K562 (cell line): ENCODE data around the gene REP15. TPM values are rescaled to one million over a fixed set of nuclear protein-coding genes. Genes with fewer than 3 reads are reported as not detected.

ENCODE experiments used
- E2F3 ChIP-seq: fragments of 250-450 bp; sonication (Bioruptor Pico); IDR thresholded peaks from 2 replicates; pipeline ENCODE4 v1.4.0; 2020; ENCODE audit warnings: mild to moderate bottlenecking
- POU5F1 ChIP-seq: fragments of 150-350 bp; IDR thresholded peaks from 2 replicates; pipeline ENCODE4 v1.6.1; 2014; ENCODE audit warnings: borderline replicate concordance, low read length, low read depth, mild to moderate bottlenecking; ENCODE audit not compliant: partially characterized antibody
- PTBP1 ChIP-seq: fragments of 200-400 bp; formaldehyde crosslinking; IDR thresholded peaks from 2 replicates; pipeline ENCODE4 v1.6.1; 2017; ENCODE audit warnings: low read depth, low read length
- TEAD4 ChIP-seq, 2 experiments: sonication (generic) in 1 of 2; formaldehyde crosslinking in 1 of 2; IDR thresholded peaks; 2 replicates each; pipeline versions ENCODE4 v1.6.1 to v1.8.0; 2012 to 2022; ENCODE audit warnings: borderline replicate concordance in 1 of 2, inconsistent platforms in 1 of 2, low read length in 1 of 2, mild to moderate bottlenecking in 1 of 2, missing genetic modification reagents in 1 of 2
- polyA plus RNA-seq, 8 experiments: library from polyadenylated mRNA; depleted of rRNA in 4 of 8; stranded (reverse) in 5 of 8; unstranded in 3 of 8; fragments of >200 nt; fragmentation: Nextera tagmentation in 2 of 8; fragmentation: Illumina TruSeq in 1 of 8; extraction: Ambion mirVana in 2 of 8; extraction: Trizol in 1 of 8; gene quantifications; 2 replicates each; pipeline versions ENCODE4 v1.2.1 to v1.2.3, GENCODE V29; 2011 to 2014; ENCODE audit warnings: inconsistent platforms in 1 of 8, missing spikeins in 1 of 8
- total RNA-seq, 7 experiments: library from RNA; depleted of rRNA in 6 of 7; stranded (reverse); fragments of >200 nt in 6 of 7; fragmentation: Illumina TruSeq in 2 of 7; extraction: Trizol in 2 of 7; gene quantifications; 2 replicates each; pipeline versions ENCODE4 v1.2.1 to v1.2.3, GENCODE V29; 2011 to 2021; ENCODE audit warnings: low replicate concordance in 1 of 7
- TF ChIP-seq, protein P1 (sequence below), 2 experiments: IDR thresholded peaks; 2 replicates each; pipeline ENCODE4 v1.6.1; 2011; ENCODE audit warnings: borderline replicate concordance in 1 of 2, control low read depth in 1 of 2, low read depth in 1 of 2, low read length in 1 of 2, mild to moderate bottlenecking in 1 of 2, mixed read lengths in 1 of 2, moderate library complexity in 1 of 2; ENCODE audit not compliant: insufficient read depth in 1 of 2, insufficient read length in 1 of 2, poor library complexity in 1 of 2, severe bottlenecking in 1 of 2; ENCODE audit errors: extremely low read depth in 1 of 2
- TF ChIP-seq, protein P2 (sequence below): fragments of 450-650 bp; IDR thresholded peaks from 2 replicates; pipeline ENCODE4 v1.6.1; 2018; ENCODE audit not compliant: partially characterized antibody
- TF ChIP-seq, protein P3 (sequence below): conservative IDR thresholded peaks from 2 replicates; pipeline ENCODE4 v1.6.1; 2011; ENCODE audit warnings: low read depth, mild to moderate bottlenecking, low read length; ENCODE audit not compliant: control insufficient read depth
- TF ChIP-seq, protein P4 (sequence below): fragments of 450-650 bp; conservative IDR thresholded peaks from 2 replicates; pipeline ENCODE4 v1.6.1; 2016; ENCODE audit warnings: missing genetic modification characterization, low read depth, mild to moderate bottlenecking, missing compliant biosample characterization, moderate library complexity
- TF ChIP-seq, protein P5 (sequence below): sonication (generic); formaldehyde crosslinking; IDR thresholded peaks from 2 replicates; pipeline ENCODE4 v1.8.0; 2023; ENCODE audit warnings: missing genetic modification reagents, mild to moderate bottlenecking, borderline replicate concordance
- TF ChIP-seq, protein P6 (sequence below): sonication (generic); formaldehyde crosslinking; IDR thresholded peaks from 2 replicates; pipeline ENCODE4 v1.8.0; 2022; ENCODE audit warnings: mild to moderate bottlenecking, missing genetic modification reagents

Gene REP15
- total and polyA plus RNA-seq, 9 of the 15 experiments (the other 6 are each of a cell fraction or from before 2014, with no cell fraction given) = not detected

DNA sequence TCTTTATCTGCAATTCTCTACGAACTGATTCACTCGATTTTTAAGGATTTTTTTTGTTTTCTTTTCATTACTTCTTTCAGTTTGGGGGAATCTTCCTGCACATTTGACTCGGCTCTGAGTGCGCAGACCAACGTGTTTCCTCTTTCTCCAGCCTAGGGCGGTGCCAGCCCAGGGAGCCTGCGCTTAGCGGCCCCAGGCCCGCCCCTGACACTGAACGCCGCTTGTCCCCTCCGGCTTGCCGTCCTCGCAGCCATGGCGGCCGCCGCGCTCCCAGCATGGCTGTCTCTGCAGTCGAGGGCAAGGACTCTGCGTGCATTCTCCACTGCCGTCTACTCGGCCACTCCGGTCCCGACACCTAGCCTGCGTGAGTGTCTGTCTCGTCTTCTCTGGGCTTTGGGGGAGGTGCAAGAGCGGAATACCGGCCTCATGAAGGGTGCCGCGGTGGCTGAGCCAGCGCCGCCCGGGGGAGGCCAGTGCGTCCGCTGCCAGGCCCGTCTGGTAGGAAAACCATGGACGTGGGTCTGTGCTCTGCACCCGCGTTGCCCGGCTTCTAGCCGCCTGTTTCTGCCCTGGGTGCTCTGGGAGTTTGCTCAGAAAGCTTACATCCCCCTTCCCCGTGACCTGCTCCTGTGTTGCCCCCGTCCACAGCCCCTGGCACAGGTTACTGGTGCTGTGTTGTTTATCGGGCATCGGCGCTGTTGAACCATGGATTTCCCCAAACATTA lies 14.5 kb downstream of the REP15 start, which contains the start of gene MRPS35 (continued):
- TF ChIP-seq, protein P1, sequence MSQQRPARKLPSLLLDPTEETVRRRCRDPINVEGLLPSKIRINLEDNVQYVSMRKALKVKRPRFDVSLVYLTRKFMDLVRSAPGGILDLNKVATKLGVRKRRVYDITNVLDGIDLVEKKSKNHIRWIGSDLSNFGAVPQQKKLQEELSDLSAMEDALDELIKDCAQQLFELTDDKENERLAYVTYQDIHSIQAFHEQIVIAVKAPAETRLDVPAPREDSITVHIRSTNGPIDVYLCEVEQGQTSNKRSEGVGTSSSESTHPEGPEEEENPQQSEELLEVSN (IDR thresholded peaks at IDR 0.05; ENCODE audit: borderline replicate concordance in 1 of 2, extremely low read depth in 1 of 2, insufficient read depth in 1 of 2, insufficient read length in 1 of 2, low read depth in 1 of 2, low read length in 1 of 2, poor library complexity in 1 of 2, severe bottlenecking in 1 of 2) = peak; percentile 82 to 84
- TF ChIP-seq, protein P2, sequence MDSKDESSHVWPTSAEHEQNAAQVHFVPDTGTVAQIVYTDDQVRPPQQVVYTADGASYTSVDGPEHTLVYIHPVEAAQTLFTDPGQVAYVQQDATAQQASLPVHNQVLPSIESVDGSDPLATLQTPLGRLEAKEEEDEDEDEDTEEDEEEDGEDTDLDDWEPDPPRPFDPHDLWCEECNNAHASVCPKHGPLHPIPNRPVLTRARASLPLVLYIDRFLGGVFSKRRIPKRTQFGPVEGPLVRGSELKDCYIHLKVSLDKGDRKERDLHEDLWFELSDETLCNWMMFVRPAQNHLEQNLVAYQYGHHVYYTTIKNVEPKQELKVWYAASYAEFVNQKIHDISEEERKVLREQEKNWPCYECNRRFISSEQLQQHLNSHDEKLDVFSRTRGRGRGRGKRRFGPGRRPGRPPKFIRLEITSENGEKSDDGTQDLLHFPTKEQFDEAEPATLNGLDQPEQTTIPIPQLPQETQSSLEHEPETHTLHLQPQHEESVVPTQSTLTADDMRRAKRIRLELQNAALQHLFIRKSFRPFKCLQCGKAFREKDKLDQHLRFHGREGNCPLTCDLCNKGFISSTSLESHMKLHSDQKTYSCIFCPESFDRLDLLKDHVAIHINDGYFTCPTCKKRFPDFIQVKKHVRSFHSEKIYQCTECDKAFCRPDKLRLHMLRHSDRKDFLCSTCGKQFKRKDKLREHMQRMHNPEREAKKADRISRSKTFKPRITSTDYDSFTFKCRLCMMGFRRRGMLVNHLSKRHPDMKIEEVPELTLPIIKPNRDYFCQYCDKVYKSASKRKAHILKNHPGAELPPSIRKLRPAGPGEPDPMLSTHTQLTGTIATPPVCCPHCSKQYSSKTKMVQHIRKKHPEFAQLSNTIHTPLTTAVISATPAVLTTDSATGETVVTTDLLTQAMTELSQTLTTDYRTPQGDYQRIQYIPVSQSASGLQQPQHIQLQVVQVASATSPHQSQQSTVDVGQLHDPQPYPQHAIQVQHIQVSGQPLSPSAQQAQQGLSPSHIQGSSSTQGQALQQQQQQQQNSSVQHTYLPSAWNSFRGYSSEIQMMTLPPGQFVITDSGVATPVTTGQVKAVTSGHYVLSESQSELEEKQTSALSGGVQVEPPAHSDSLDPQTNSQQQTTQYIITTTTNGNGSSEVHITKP = no peak
- peak; percentile 24; the same call in 1 of the 2 replicates for TF ChIP-seq TEAD4 (IDR thresholded peaks at IDR 0.05; ENCODE audit: low read length)
- TF ChIP-seq TEAD4 (CRISPR knock-in tag; IDR thresholded peaks at IDR 0.05; ENCODE audit: borderline replicate concordance) = no peak
- TF ChIP-seq, protein P3, sequence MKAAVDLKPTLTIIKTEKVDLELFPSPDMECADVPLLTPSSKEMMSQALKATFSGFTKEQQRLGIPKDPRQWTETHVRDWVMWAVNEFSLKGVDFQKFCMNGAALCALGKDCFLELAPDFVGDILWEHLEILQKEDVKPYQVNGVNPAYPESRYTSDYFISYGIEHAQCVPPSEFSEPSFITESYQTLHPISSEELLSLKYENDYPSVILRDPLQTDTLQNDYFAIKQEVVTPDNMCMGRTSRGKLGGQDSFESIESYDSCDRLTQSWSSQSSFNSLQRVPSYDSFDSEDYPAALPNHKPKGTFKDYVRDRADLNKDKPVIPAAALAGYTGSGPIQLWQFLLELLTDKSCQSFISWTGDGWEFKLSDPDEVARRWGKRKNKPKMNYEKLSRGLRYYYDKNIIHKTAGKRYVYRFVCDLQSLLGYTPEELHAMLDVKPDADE = peak; percentile 73
- TF ChIP-seq PTBP1 = no peak
- TF ChIP-seq, protein P4, sequence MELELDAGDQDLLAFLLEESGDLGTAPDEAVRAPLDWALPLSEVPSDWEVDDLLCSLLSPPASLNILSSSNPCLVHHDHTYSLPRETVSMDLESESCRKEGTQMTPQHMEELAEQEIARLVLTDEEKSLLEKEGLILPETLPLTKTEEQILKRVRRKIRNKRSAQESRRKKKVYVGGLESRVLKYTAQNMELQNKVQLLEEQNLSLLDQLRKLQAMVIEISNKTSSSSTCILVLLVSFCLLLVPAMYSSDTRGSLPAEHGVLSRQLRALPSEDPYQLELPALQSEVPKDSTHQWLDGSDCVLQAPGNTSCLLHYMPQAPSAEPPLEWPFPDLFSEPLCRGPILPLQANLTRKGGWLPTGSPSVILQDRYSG (tag) = no peak
- 0 out of 2 replicates have a peak, but pooled peaks have one; percentile 34 for TF ChIP-seq E2F3
- TF ChIP-seq, protein P5, sequence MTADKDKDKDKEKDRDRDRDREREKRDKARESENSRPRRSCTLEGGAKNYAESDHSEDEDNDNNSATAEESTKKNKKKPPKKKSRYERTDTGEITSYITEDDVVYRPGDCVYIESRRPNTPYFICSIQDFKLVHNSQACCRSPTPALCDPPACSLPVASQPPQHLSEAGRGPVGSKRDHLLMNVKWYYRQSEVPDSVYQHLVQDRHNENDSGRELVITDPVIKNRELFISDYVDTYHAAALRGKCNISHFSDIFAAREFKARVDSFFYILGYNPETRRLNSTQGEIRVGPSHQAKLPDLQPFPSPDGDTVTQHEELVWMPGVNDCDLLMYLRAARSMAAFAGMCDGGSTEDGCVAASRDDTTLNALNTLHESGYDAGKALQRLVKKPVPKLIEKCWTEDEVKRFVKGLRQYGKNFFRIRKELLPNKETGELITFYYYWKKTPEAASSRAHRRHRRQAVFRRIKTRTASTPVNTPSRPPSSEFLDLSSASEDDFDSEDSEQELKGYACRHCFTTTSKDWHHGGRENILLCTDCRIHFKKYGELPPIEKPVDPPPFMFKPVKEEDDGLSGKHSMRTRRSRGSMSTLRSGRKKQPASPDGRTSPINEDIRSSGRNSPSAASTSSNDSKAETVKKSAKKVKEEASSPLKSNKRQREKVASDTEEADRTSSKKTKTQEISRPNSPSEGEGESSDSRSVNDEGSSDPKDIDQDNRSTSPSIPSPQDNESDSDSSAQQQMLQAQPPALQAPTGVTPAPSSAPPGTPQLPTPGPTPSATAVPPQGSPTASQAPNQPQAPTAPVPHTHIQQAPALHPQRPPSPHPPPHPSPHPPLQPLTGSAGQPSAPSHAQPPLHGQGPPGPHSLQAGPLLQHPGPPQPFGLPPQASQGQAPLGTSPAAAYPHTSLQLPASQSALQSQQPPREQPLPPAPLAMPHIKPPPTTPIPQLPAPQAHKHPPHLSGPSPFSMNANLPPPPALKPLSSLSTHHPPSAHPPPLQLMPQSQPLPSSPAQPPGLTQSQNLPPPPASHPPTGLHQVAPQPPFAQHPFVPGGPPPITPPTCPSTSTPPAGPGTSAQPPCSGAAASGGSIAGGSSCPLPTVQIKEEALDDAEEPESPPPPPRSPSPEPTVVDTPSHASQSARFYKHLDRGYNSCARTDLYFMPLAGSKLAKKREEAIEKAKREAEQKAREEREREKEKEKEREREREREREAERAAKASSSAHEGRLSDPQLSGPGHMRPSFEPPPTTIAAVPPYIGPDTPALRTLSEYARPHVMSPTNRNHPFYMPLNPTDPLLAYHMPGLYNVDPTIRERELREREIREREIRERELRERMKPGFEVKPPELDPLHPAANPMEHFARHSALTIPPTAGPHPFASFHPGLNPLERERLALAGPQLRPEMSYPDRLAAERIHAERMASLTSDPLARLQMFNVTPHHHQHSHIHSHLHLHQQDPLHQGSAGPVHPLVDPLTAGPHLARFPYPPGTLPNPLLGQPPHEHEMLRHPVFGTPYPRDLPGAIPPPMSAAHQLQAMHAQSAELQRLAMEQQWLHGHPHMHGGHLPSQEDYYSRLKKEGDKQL = no peak
- TF ChIP-seq, protein P6, sequence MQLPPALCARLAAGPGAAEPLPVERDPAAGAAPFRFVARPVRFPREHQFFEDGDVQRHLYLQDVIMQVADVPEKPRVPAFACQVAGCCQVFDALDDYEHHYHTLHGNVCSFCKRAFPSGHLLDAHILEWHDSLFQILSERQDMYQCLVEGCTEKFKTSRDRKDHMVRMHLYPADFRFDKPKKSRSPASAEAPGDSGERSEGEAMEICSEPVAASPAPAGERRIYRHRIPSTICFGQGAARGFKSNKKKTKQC = no peak; the same call in 1 of the 2 replicates
- TF ChIP-seq POU5F1 = peak; percentile 82
